Thyroid gland (tissue), 4 donors: ENCODE data around the gene TGFB1I1. TPM values are rescaled to one million over a fixed set of nuclear protein-coding genes. Genes with fewer than 3 reads are reported as not detected.
A peak's percentile ranks its signal among the peaks of the same experiment; 100 is the strongest.

Experiments used
- DNase-seq, 2 donors: peaks; one replicate each; pipeline ENCODE4 v3.0.0-alpha.2; 2019
- H3K27ac ChIP-seq, 3 donors: fragments of 200-600 bp; sonication (generic); 1 replicate in 2 of 3; 2 replicates in 1 of 3; pipeline ENCODE4 v1.5.1; 2016 to 2019; ENCODE audit warnings: mild to moderate bottlenecking in 1 of 3, moderate library complexity in 1 of 3
- H3K27me3 ChIP-seq: fragments of 200-600 bp; sonication (generic); one replicate; pipeline ENCODE4 v1.5.1; 2019
- H3K36me3 ChIP-seq, 2 donors: fragments of 200-600 bp; sonication (generic); one replicate each; pipeline ENCODE4 v1.5.1; 2016 to 2019
- H3K4me1 ChIP-seq, 2 donors: fragments of 200-600 bp; sonication (generic); one replicate each; pipeline ENCODE4 v1.5.1; 2017 to 2019
- H3K4me3 ChIP-seq, 3 donors: fragments of 200-600 bp; sonication (generic); replicated peaks in 1 of 3; 1 replicate in 2 of 3; 2 replicates in 1 of 3; pipeline ENCODE4 v1.5.1; 2016; ENCODE audit warnings: mild to moderate bottlenecking in 1 of 3
- H3K9me3 ChIP-seq: fragments of 200-600 bp; sonication (generic); one replicate; pipeline ENCODE4 v1.5.1; 2017
- POLR2A ChIP-seq, 2 donors: fragments of 450-650 bp; IDR thresholded peaks; one replicate each; pipeline ENCODE4 v1.6.1; 2017; ENCODE audit warnings: antibody characterized with exemption in 2 of 2, mild to moderate bottlenecking in 2 of 2, moderate library complexity in 1 of 2
- WGBS, 2 donors: methylation state at CpG; one replicate each; pipeline ENCODE4 v1.1.5; 2017; 5-methylcytosine and 5-hydroxymethylcytosine counted together
- intact Hi-C: fragments of 100-400 bp; cut with DNase I; formaldehyde crosslinking; loops from one replicate; pipeline ENCODE4 v1.15.1; 2023
- total RNA-seq, 4 donors: library from RNA; depleted of rRNA; stranded (reverse); fragments of >200 nt; gene quantifications; one replicate each; pipeline ENCODE4 v1.2.3, GENCODE V29; 2016
- TF ChIP-seq, protein P1 (sequence below), 6 experiments: fragments of 200-600 bp in 3 of 6; fragments of 450-650 bp in 3 of 6; sonication (generic) in 3 of 6; IDR thresholded peaks; one replicate each; pipeline ENCODE4 v1.5.1; 2016 to 2019; ENCODE audit warnings: antibody characterized with exemption in 6 of 6, mild to moderate bottlenecking in 2 of 6, inconsistent platforms in 1 of 6, moderate library complexity in 1 of 6

The TGFB1I1 gene
- total RNA-seq, 4 donors from 2014 or later, result 11.0 to 23.5 (median 20.0) TPM

GRCh38 chr16:31484491-31485171 is 12.7 kb downstream of the TGFB1I1 start:
- TF ChIP-seq, protein P1, sequence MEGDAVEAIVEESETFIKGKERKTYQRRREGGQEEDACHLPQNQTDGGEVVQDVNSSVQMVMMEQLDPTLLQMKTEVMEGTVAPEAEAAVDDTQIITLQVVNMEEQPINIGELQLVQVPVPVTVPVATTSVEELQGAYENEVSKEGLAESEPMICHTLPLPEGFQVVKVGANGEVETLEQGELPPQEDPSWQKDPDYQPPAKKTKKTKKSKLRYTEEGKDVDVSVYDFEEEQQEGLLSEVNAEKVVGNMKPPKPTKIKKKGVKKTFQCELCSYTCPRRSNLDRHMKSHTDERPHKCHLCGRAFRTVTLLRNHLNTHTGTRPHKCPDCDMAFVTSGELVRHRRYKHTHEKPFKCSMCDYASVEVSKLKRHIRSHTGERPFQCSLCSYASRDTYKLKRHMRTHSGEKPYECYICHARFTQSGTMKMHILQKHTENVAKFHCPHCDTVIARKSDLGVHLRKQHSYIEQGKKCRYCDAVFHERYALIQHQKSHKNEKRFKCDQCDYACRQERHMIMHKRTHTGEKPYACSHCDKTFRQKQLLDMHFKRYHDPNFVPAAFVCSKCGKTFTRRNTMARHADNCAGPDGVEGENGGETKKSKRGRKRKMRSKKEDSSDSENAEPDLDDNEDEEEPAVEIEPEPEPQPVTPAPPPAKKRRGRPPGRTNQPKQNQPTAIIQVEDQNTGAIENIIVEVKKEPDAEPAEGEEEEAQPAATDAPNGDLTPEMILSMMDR (IDR thresholded peaks at IDR 0.05), result no peak
- no peak for TF ChIP-seq POLR2A (IDR thresholded peaks at IDR 0.05)
- peaks cover 12 to 20% of the 10 kb centered on the region in 2 donors for H3K4me1 ChIP-seq
- no peaks in the 10 kb centered on the region for H3K9me3 ChIP-seq
- peak in 1 of 2 donors; percentile 23 for DNase-seq
- 53 to 59% methylated on average over 5 to 14 of the region's 14 CpGs for WGBS, 2 donors
- no peak overlapping the region for H3K27ac ChIP-seq
- H3K27me3 ChIP-seq, result no peaks in the 10 kb centered on the region
- intact Hi-C loops, result no loop called here
- no peak overlapping the region for H3K4me3 ChIP-seq
- H3K36me3 ChIP-seq, result no peaks in the 10 kb centered on the region

- H3K9me3 ChIP-seq, result no peaks in the 10 kb centered on the region
- 95 to 96% methylated on average over 14 to 17 of the region's 17 CpGs for WGBS, 2 donors
- intact Hi-C loops, result no loop called here
- no peak overlapping the region for H3K27ac ChIP-seq
- peaks cover 12 to 20% of the 10 kb centered on the region in 2 donors for H3K4me1 ChIP-seq
- H3K4me3 ChIP-seq, result no peak overlapping the region
- DNase-seq, result no peak
- H3K27me3 ChIP-seq, result no peaks in the 10 kb centered on the region
- H3K36me3 ChIP-seq, result no peaks in the 10 kb centered on the region
- TF ChIP-seq POLR2A (IDR thresholded peaks at IDR 0.05), result no peak
- TF ChIP-seq, protein P1 (IDR thresholded peaks at IDR 0.05), result no peak
Measured at GRCh38 chr16:31485571-31485970, 13.6 kb downstream of the TGFB1I1 start.

DNA sequence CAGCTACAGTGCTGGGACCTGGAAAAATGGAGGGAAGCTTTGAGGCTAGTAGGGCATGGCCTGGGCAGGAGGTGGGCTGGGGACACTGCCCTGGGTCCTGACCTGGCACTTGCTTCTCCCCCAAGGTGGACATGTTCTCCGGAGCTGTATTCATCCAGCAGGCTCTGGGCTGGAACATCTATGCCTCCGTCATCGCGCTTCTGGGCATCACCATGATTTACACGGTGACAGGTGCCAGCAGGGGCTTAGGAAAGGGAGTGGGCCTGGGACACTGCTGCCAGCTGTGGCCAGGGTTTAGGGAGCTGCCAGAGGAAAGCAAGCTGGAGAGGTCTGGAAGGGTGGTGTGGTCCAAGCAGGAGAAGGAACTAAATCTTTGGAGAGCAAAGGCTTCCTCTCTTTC is 14.1 kb downstream of the TGFB1I1 start:
- Histone ChIP-seq H3K27me3 (no peaks in the 10 kb centered on the region), H3K4me1 (peaks cover 12 to 20% of the 10 kb centered on the region in 2 donors), H3K4me3 (no peak overlapping the region), H3K27ac (no peak overlapping the region), H3K36me3 (no peaks in the 10 kb centered on the region), H3K9me3 (no peaks in the 10 kb centered on the region)
- TF ChIP-seq, protein P1 (IDR thresholded peaks at IDR 0.05), result no peak
- TF ChIP-seq POLR2A (IDR thresholded peaks at IDR 0.05), result no peak
- DNase-seq, result no peak
- intact Hi-C loops, result no loop called here
- 92 to 95% methylated on average over 5 of the region's 5 CpGs for WGBS, 2 donors

DNA sequence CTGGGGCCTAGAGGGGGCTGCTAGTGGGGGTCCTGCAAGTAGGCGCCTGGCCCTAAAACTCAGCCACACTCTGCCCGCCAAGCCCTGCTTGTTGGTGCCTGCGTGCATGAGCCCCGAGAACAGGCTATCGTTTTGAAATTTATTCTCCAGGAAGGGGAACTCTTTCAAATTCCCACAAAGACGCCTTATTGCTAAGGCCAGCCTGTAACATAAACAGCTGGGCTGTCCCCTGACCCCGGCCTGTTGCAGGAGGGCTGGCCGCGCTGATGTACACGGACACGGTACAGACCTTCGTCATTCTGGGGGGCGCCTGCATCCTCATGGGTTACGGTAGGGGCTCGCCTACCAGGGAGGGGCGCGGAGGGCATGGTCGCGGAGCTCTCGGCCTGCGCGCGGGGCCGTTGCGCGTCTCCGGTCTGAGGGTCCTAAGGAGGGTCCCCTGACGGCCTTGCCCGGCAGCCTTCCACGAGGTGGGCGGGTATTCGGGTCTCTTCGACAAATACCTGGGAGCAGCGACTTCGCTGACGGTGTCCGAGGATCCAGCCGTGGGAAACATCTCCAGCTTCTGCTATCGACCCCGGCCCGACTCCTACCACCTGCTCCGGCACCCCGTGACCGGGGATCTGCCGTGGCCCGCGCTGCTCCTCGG is 15.2 kb downstream of the TGFB1I1 start:
- peaks cover 12 to 20% of the 10 kb centered on the region in 2 donors for H3K4me1 ChIP-seq
- H3K4me3 ChIP-seq, result peak overlapping the region; percentile 14 to 51 (median 22)
- no peaks in the 10 kb centered on the region for H3K27me3 ChIP-seq
- no peak overlapping the region for H3K27ac ChIP-seq
- peaks cover 0 to 4% of the 10 kb centered on the region in 2 donors for H3K36me3 ChIP-seq
- TF ChIP-seq POLR2A (IDR thresholded peaks at IDR 0.05), result no peak
- TF ChIP-seq, protein P1 (IDR thresholded peaks at IDR 0.05), result no peak
- DNase-seq, result no peak
- intact Hi-C loops, result no loop called here
- H3K9me3 ChIP-seq, result no peaks in the 10 kb centered on the region
- WGBS, 2 donors, result 32 to 65% methylated on average over 5 to 12 of the region's 48 CpGs
